Panc1 (cell line): ENCODE measurements around the gene SPTBN4. TPM values are rescaled to one million over a fixed set of nuclear protein-coding genes. Genes with fewer than 3 reads are reported as not detected.
"Not testable (repeated sequence)": the region's sequence is repeated elsewhere in the genome, so short reads cannot be mapped to it uniquely, and the experiment has no call there.

Source experiments
- ATAC-seq: fragments of 200-7000 bp; cut with Tn5 transposase; 2 replicates; pipeline ENCODE4 v1.9.1; 2020; ENCODE audit warnings: mild to moderate bottlenecking, moderate library complexity
- BruUV-seq: library from RNA; stranded (reverse); fragments of 400-500 nt; replicated peaks from 2 replicates; lab custom pipeline; 2021; lab: Mats Ljungman, UMichigan
- CTCF ChIA-PET: fragments of 300-600 bp; sonication (Branson Sonifier 250); formaldehyde crosslinking; loops from one replicate; lab custom pipeline; 2022; ENCODE audit warnings: antibody characterized with exemption; lab: Charles Lee
- POLR2A ChIA-PET: fragments of 300-600 bp; sonication (Branson Sonifier 250); formaldehyde crosslinking; loops from one replicate; lab custom pipeline; 2022; ENCODE audit warnings: antibody characterized with exemption; lab: Charles Lee
- DNase-seq: peaks from one replicate; pipeline ENCODE4 v3.0.0-alpha.2; 2010; ENCODE audit warnings: low read depth, low spot score
- H3K27ac ChIP-seq: 2 replicates; pipeline ENCODE4 v1.5.1; 2011; ENCODE audit warnings: mild to moderate bottlenecking, low read length, inconsistent platforms
- H3K27me3 ChIP-seq: fragments of 200-500 bp; sonication (Bioruptor generic); 2 replicates; pipeline ENCODE4 v1.6.0; 2014; ENCODE audit warnings: low read length, inconsistent platforms; ENCODE audit not compliant: control insufficient read depth, insufficient read depth
- H3K36me3 ChIP-seq: fragments of 200-500 bp; sonication (Bioruptor generic); 2 replicates; pipeline ENCODE4 v1.5.1; 2014; ENCODE audit warnings: inconsistent platforms, mild to moderate bottlenecking, low read length, moderate library complexity; ENCODE audit not compliant: control insufficient read depth, insufficient read depth
- H3K4me1 ChIP-seq: 2 replicates; pipeline ENCODE4 v1.5.1; 2011; ENCODE audit warnings: inconsistent platforms, mild to moderate bottlenecking, low read length, moderate library complexity; ENCODE audit not compliant: control insufficient read depth, insufficient read depth
- H3K4me3 ChIP-seq, 2 experiments: 2 replicates each; pipeline ENCODE4 v1.5.1; 2011 to 2012; ENCODE audit warnings: low read depth in 2 of 2, low read length in 2 of 2, mild to moderate bottlenecking in 2 of 2, inconsistent platforms in 1 of 2, moderate library complexity in 1 of 2
- H3K9me3 ChIP-seq: fragments of 200-500 bp; sonication (Bioruptor generic); 2 replicates; pipeline ENCODE4 v1.5.1; 2014; ENCODE audit warnings: low read depth, mild to moderate bottlenecking, inconsistent platforms, low read length, moderate library complexity; ENCODE audit not compliant: control insufficient read depth, insufficient read depth
- POLR2AphosphoS5 ChIP-seq: IDR thresholded peaks from 2 replicates; pipeline ENCODE4 v1.6.1; 2012; ENCODE audit warnings: mild to moderate bottlenecking, low read depth, low read length, moderate library complexity
- REST ChIP-seq, 2 experiments: IDR thresholded peaks; 2 replicates each; pipeline ENCODE4 v1.6.1; 2011 to 2012; ENCODE audit warnings: low read depth in 2 of 2, control low read depth in 1 of 2, low read length in 1 of 2, mild to moderate bottlenecking in 1 of 2, moderate library complexity in 1 of 2; ENCODE audit not compliant: insufficient read depth in 1 of 2
- SIN3A ChIP-seq: IDR thresholded peaks from 2 replicates; pipeline ENCODE4 v1.6.1; 2012; ENCODE audit warnings: low read depth, mild to moderate bottlenecking, low read length, moderate library complexity, borderline replicate concordance; ENCODE audit not compliant: insufficient read depth
- TCF7L2 ChIP-seq: IDR thresholded peaks from 2 replicates; pipeline ENCODE4 v1.6.1; 2011; ENCODE audit warnings: mild to moderate bottlenecking, low read depth, low read length, inconsistent platforms
- in situ Hi-C: cut with HindIII; loops from 2 replicates; pipeline ENCODE4 v1.10.0; 2016; ENCODE audit warnings: low sequenced_read_pairs, low pct_unique_long_range_greater_than_20kb
- intact Hi-C: fragments of 100-400 bp; cut with micrococcal nuclease; formaldehyde crosslinking; loops from one replicate; pipeline ENCODE4 v1.10.0; 2022; ENCODE audit not compliant: unreplicated experiment
- total RNA-seq: library from RNA; stranded (reverse); gene quantifications from one replicate; pipeline ENCODE4 v1.2.1, GENCODE V29; 2021; ENCODE audit not compliant: unreplicated experiment
- TF ChIP-seq, protein P1 (sequence below): fragments of 450-650 bp; IDR thresholded peaks from 2 replicates; pipeline ENCODE4 v1.5.1; 2017; ENCODE audit warnings: mild to moderate bottlenecking

The SPTBN4 gene
- total RNA-seq, 1 experiment from 2014 or later, result 1.2 TPM

DNA sequence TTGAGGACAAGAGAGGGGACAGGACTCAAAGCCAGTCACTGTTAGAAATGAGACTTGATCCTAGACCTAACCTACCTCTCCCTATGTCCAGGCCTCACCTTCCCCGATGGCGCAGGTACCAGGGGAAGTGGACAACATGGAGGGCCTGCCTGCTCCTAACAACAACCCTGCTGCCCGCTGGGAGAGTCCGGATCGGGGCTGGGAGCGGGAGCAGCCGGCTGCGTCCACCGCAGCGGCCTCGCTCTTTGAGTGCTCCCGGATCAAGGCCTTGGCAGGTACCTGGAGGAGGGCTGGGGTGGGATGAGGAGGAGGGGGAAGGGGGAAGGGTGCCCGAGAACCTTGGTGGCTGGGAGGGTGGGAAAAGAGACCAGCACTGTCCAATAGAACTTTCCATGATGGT is 5.7 kb downstream of the SPTBN4 start:
- POLR2A ChIA-PET, result no interaction called here
- CTCF ChIA-PET, result no interaction called here
- no peak for DNase-seq
- ATAC-seq, result no peak
- Histone ChIP-seq H3K4me3 (no peak overlapping the region), H3K9me3 (no peaks in the 10 kb centered on the region), H3K4me1 (no peaks in the 10 kb centered on the region), H3K36me3 (no peaks in the 10 kb centered on the region), H3K27ac (no peak overlapping the region), H3K27me3 (no peaks in the 10 kb centered on the region)
- in situ Hi-C loops, result no loop called here
- TF ChIP-seq, protein P1, sequence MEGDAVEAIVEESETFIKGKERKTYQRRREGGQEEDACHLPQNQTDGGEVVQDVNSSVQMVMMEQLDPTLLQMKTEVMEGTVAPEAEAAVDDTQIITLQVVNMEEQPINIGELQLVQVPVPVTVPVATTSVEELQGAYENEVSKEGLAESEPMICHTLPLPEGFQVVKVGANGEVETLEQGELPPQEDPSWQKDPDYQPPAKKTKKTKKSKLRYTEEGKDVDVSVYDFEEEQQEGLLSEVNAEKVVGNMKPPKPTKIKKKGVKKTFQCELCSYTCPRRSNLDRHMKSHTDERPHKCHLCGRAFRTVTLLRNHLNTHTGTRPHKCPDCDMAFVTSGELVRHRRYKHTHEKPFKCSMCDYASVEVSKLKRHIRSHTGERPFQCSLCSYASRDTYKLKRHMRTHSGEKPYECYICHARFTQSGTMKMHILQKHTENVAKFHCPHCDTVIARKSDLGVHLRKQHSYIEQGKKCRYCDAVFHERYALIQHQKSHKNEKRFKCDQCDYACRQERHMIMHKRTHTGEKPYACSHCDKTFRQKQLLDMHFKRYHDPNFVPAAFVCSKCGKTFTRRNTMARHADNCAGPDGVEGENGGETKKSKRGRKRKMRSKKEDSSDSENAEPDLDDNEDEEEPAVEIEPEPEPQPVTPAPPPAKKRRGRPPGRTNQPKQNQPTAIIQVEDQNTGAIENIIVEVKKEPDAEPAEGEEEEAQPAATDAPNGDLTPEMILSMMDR, result no peak
- TF ChIP-seq TCF7L2 (no peak), POLR2AphosphoS5 (no peak), REST (IDR thresholded peaks at IDR 0.05; ENCODE audit: insufficient read depth in 1 of 2, low read depth in 2 of 2, low read length in 1 of 2) (no peak), SIN3A (no peak)
- intact Hi-C loops, result no loop called here
- BruUV-seq, result no TSS peak

DNA sequence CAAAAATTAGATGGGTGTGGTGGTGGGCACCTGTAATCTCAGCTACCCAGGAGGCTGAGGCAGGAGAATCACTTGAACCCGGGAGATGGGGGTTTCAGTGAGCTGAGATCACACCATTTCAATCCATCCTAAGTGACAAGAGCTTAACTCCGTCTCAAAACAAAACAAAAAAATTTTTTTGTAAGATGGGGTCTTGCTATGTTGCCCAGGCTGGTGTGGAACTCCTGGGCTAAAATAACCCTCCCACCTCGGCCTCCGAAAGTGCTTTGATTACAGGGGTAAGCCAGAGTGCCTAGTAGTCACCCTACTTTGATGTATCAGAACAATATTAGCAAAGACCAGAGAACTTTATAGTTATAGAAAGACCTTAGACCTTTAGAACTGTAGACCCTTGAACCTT is 7.9 kb downstream of the SPTBN4 start:
- in situ Hi-C loops, result no loop called here
- Histone ChIP-seq H3K27ac (no peak overlapping the region), H3K4me1 (no peaks in the 10 kb centered on the region), H3K27me3 (no peaks in the 10 kb centered on the region), H3K36me3 (no peaks in the 10 kb centered on the region), H3K9me3 (no peaks in the 10 kb centered on the region), H3K4me3 (no peak overlapping the region)
- DNase-seq, result no peak
- no TSS peak for BruUV-seq
- intact Hi-C loops, result no loop called here
- CTCF ChIA-PET, result interaction anchor here (0.6 kb wide), 1 partner anchor 50 kb away, joined by 3 read pairs; no protein-coding TSS in a partner anchor
- no peak for TF ChIP-seq POLR2AphosphoS5
- TF ChIP-seq, protein P1, result no peak
- no peak for TF ChIP-seq REST (IDR thresholded peaks at IDR 0.05; ENCODE audit: insufficient read depth in 1 of 2, low read depth in 2 of 2, low read length in 1 of 2)
- TF ChIP-seq SIN3A, result no peak
- TF ChIP-seq TCF7L2, result no peak
- ATAC-seq, result no peak
- POLR2A ChIA-PET, result no interaction called here

- H3K27me3 ChIP-seq, in situ Hi-C loops, H3K4me3 ChIP-seq, H3K36me3 ChIP-seq, H3K4me1 ChIP-seq, intact Hi-C loops, H3K27ac ChIP-seq, ATAC-seq, H3K9me3 ChIP-seq, BruUV-seq, CTCF ChIA-PET, POLR2A ChIA-PET, DNase-seq: not testable (repeated sequence)
These were observed 9.3 kb downstream of the SPTBN4 start for GRCh38 chr19:40475878-40476644.
